ENCODE results near the gene GSN.

DNA sequence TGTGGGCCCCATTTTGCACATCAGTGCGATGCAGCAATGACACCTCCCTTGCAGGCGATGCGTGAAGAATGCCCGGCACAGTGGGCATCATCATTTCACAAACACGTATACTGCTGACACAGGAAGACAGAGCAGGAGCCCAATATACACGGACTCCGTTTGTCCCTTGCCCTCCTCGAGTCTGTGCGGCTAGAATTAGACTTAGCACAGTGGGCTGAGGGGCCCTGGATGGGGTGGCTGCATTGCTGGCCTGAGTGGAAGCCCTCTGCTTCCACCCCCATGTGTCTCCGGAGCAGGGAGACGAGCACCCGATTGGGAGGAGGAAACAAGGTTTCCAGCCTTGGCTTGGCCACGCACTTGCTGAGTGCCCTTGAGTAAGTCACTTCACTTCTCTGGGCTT is 40.8 kb downstream of the GSN start:
- TF ChIP-seq POLR2AphosphoS5 (IDR thresholded peaks at IDR 0.05; ENCODE audit: low read depth, low read length) = no peak
- TF ChIP-seq RXRA (IDR thresholded peaks at IDR 0.05; ENCODE audit: borderline replicate concordance, low read depth) = no peak
- TF ChIP-seq, protein P1, sequence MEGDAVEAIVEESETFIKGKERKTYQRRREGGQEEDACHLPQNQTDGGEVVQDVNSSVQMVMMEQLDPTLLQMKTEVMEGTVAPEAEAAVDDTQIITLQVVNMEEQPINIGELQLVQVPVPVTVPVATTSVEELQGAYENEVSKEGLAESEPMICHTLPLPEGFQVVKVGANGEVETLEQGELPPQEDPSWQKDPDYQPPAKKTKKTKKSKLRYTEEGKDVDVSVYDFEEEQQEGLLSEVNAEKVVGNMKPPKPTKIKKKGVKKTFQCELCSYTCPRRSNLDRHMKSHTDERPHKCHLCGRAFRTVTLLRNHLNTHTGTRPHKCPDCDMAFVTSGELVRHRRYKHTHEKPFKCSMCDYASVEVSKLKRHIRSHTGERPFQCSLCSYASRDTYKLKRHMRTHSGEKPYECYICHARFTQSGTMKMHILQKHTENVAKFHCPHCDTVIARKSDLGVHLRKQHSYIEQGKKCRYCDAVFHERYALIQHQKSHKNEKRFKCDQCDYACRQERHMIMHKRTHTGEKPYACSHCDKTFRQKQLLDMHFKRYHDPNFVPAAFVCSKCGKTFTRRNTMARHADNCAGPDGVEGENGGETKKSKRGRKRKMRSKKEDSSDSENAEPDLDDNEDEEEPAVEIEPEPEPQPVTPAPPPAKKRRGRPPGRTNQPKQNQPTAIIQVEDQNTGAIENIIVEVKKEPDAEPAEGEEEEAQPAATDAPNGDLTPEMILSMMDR (IDR thresholded peaks at IDR 0.05) = no peak
- TF ChIP-seq, protein P2, sequence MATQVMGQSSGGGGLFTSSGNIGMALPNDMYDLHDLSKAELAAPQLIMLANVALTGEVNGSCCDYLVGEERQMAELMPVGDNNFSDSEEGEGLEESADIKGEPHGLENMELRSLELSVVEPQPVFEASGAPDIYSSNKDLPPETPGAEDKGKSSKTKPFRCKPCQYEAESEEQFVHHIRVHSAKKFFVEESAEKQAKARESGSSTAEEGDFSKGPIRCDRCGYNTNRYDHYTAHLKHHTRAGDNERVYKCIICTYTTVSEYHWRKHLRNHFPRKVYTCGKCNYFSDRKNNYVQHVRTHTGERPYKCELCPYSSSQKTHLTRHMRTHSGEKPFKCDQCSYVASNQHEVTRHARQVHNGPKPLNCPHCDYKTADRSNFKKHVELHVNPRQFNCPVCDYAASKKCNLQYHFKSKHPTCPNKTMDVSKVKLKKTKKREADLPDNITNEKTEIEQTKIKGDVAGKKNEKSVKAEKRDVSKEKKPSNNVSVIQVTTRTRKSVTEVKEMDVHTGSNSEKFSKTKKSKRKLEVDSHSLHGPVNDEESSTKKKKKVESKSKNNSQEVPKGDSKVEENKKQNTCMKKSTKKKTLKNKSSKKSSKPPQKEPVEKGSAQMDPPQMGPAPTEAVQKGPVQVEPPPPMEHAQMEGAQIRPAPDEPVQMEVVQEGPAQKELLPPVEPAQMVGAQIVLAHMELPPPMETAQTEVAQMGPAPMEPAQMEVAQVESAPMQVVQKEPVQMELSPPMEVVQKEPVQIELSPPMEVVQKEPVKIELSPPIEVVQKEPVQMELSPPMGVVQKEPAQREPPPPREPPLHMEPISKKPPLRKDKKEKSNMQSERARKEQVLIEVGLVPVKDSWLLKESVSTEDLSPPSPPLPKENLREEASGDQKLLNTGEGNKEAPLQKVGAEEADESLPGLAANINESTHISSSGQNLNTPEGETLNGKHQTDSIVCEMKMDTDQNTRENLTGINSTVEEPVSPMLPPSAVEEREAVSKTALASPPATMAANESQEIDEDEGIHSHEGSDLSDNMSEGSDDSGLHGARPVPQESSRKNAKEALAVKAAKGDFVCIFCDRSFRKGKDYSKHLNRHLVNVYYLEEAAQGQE (IDR thresholded peaks at IDR 0.05; ENCODE audit: low read depth, low read length) = no peak
- TF ChIP-seq TAF1 (IDR thresholded peaks at IDR 0.05; ENCODE audit: borderline replicate concordance, low read depth, low read length) = no peak
- TF ChIP-seq YY1 (IDR thresholded peaks at IDR 0.05; ENCODE audit: low read depth) = no peak
- TF ChIP-seq SIN3A (IDR thresholded peaks at IDR 0.05; ENCODE audit: borderline replicate concordance, low read depth, low read length) = no peak
- TF ChIP-seq RAD21 (IDR thresholded peaks at IDR 0.05; ENCODE audit: low read length) = no peak
- TF ChIP-seq EP300 (IDR thresholded peaks at IDR 0.05; ENCODE audit: borderline replicate concordance in 1 of 2, low read depth in 1 of 2, low read length in 1 of 2) = no peak
